Immature natural killer cell (primary cell): ENCODE measurements around the gene GFOD2. TPM values are rescaled to one million over a fixed set of nuclear protein-coding genes. Genes with fewer than 3 reads are reported as not detected.

Experiments
- DNase-seq, 3 donors: peaks; one replicate each; pipeline ENCODE4 v3.0.0; 2022; ENCODE audit warnings: mixed read lengths in 1 of 3
- H3K27ac Mint-ChIP-seq, 6 donors: one replicate each; pipeline ENCODE4 v1.8.0; 2020; ENCODE audit warnings: mixed read lengths in 6 of 6, mild to moderate bottlenecking in 5 of 6, inconsistent platforms in 4 of 6, moderate library complexity in 3 of 6
- H3K27me3 Mint-ChIP-seq, 3 donors: one replicate each; pipeline ENCODE4 v1.8.0; 2020 to 2021; ENCODE audit warnings: low read depth in 3 of 3, mild to moderate bottlenecking in 3 of 3, mixed read lengths in 3 of 3, moderate library complexity in 3 of 3, inconsistent platforms in 1 of 3
- H3K36me3 Mint-ChIP-seq, 3 donors: one replicate each; pipeline ENCODE4 v1.8.0; 2020; ENCODE audit warnings: mixed read lengths in 3 of 3, inconsistent platforms in 2 of 3, mild to moderate bottlenecking in 2 of 3
- H3K4me1 Mint-ChIP-seq, 2 donors: one replicate each; pipeline ENCODE4 v1.8.0; 2020; ENCODE audit warnings: inconsistent platforms in 2 of 2, mild to moderate bottlenecking in 2 of 2, mixed read lengths in 2 of 2, moderate library complexity in 1 of 2
- H3K4me3 Mint-ChIP-seq, 5 donors: one replicate each; pipeline ENCODE4 v1.8.0; 2020; ENCODE audit warnings: mild to moderate bottlenecking in 5 of 5, mixed read lengths in 5 of 5, inconsistent platforms in 3 of 5, moderate library complexity in 3 of 5
- H3K9me3 Mint-ChIP-seq, 6 donors: one replicate each; pipeline ENCODE4 v1.8.0; 2020; ENCODE audit warnings: mild to moderate bottlenecking in 6 of 6, mixed read lengths in 6 of 6, inconsistent platforms in 4 of 6, moderate library complexity in 3 of 6
- polyA plus RNA-seq, 3 donors: library from polyadenylated mRNA; unstranded; fragments of 300-500 nt; fragmentation: Illumina TruSeq; gene quantifications; one replicate each; pipeline ENCODE4 v1.2.3, GENCODE V29; 2021

GFOD2 gene
- polyA plus RNA-seq, 3 donors from 2014 or later, result 6.2 to 9.7 (median 7.4) TPM

- peaks cover 0 to 10% of the 10 kb centered on the region in 2 donors for H3K4me1 Mint-ChIP-seq
- peak overlapping the region; percentile 33 to 64 (median 60) for H3K4me3 Mint-ChIP-seq
- no peak for DNase-seq
- peaks cover 0 to 6% (median 2%) of the 10 kb centered on the region in 3 donors for H3K27me3 Mint-ChIP-seq
- peak overlapping the region in 3 of 6 donors; percentile 28 to 67 (median 46) for H3K27ac Mint-ChIP-seq
- H3K9me3 Mint-ChIP-seq, result no peaks in the 10 kb centered on the region
- H3K36me3 Mint-ChIP-seq, result peaks cover 0 to 5% (median 1%) of the 10 kb centered on the region in 3 donors
Observed at GRCh38 chr16:67644038-67644437, 75.1 kb downstream of the GFOD2 start.

GRCh38 chr16:67641779-67642708 lies 77.1 kb downstream of the GFOD2 start:
- no peak for DNase-seq
- H3K36me3 Mint-ChIP-seq, result peaks cover under 1 to 16% (median 6%) of the 10 kb centered on the region in 3 donors
- no peaks in the 10 kb centered on the region for H3K9me3 Mint-ChIP-seq
- peaks cover 0 to 4% (median 2%) of the 10 kb centered on the region in 3 donors for H3K27me3 Mint-ChIP-seq
- peaks cover 0 to 10% of the 10 kb centered on the region in 2 donors for H3K4me1 Mint-ChIP-seq
- H3K4me3 Mint-ChIP-seq, result no peak overlapping the region
- no peak overlapping the region for H3K27ac Mint-ChIP-seq

GRCh38 chr16:67637625-67638024 lies 81.5 kb downstream of the GFOD2 start:
- Mint-ChIP-seq H3K27me3 (peaks cover 0 to 4% (median 0%) of the 10 kb centered on the region in 3 donors), H3K27ac (no peak overlapping the region)

GRCh38 chr16:67636713-67637112 lies 82.4 kb downstream of the GFOD2 start:
- no peak for DNase-seq
- no peaks in the 10 kb centered on the region for H3K9me3 Mint-ChIP-seq
- H3K36me3 Mint-ChIP-seq, result peaks cover 10 to 35% (median 15%) of the 10 kb centered on the region in 3 donors
- H3K4me3 Mint-ChIP-seq, result no peak overlapping the region
- peak overlapping the region in 1 of 6 donors; percentile 34 for H3K27ac Mint-ChIP-seq
- H3K27me3 Mint-ChIP-seq, result peaks cover 0 to 4% (median 0%) of the 10 kb centered on the region in 3 donors
- H3K4me1 Mint-ChIP-seq, result no peaks in the 10 kb centered on the region

More at GRCh38 chr16:67637625-67638024, 81.5 kb downstream of the GFOD2 start:
- H3K9me3 Mint-ChIP-seq, result no peaks in the 10 kb centered on the region
- no peak overlapping the region for H3K4me3 Mint-ChIP-seq
- no peaks in the 10 kb centered on the region for H3K4me1 Mint-ChIP-seq
- no peak for DNase-seq
- peaks cover 7 to 28% (median 10%) of the 10 kb centered on the region in 3 donors for H3K36me3 Mint-ChIP-seq

- H3K27me3 Mint-ChIP-seq, result no peaks in the 10 kb centered on the region
- H3K9me3 Mint-ChIP-seq, result no peaks in the 10 kb centered on the region
- H3K27ac Mint-ChIP-seq, result peak overlapping the region in 2 of 6 donors; percentile 7 to 48
- peaks cover 17 to 39% (median 31%) of the 10 kb centered on the region in 3 donors for H3K36me3 Mint-ChIP-seq
- no peaks in the 10 kb centered on the region for H3K4me1 Mint-ChIP-seq
- no peak overlapping the region for H3K4me3 Mint-ChIP-seq
- no peak for DNase-seq
Observed at GRCh38 chr16:67632415-67633172, 86.5 kb downstream of the GFOD2 start.

- H3K27me3 Mint-ChIP-seq, result peaks cover 0 to 1% (median 0%) of the 10 kb centered on the region in 3 donors
- no peak overlapping the region for H3K27ac Mint-ChIP-seq
- H3K9me3 Mint-ChIP-seq, result no peaks in the 10 kb centered on the region
- H3K36me3 Mint-ChIP-seq, result peaks cover 14 to 43% (median 32%) of the 10 kb centered on the region in 3 donors
- no peak for DNase-seq
- no peaks in the 10 kb centered on the region for H3K4me1 Mint-ChIP-seq
- no peak overlapping the region for H3K4me3 Mint-ChIP-seq
Observed at GRCh38 chr16:67628216-67628615, 90.9 kb downstream of the GFOD2 start.

Other genes starting within 250 kb of the GFOD2 start
- 100 to 1,000 TPM; 192 to 330 (median 205) TPM for gene ATP6V0D1, start 238.2 kb downstream of the GFOD2 start, polyA plus RNA-seq
- not detected for gene AGRP, start 235.8 kb downstream of the GFOD2 start, polyA plus RNA-seq
- 1 to 10 TPM; 2.0 to 7.5 (median 3.3) TPM for gene RIPOR1, start 190.5 kb downstream of the GFOD2 start, polyA plus RNA-seq
- gene CTCF, start 156.8 kb downstream of the GFOD2 start, polyA plus RNA-seq, result 10 to 100 TPM; 24.8 to 60.4 (median 28.4) TPM
- 1 to 10 TPM; 1.4 to 4.1 (median 3.4) TPM for gene CARMIL2, start 74.2 kb downstream of the GFOD2 start, polyA plus RNA-seq
- gene ACD, start 59.1 kb downstream of the GFOD2 start, polyA plus RNA-seq, result 10 to 100 TPM; 31.0 to 51.2 (median 39.2) TPM
- gene PARD6A, start 58.4 kb downstream of the GFOD2 start, polyA plus RNA-seq, result 10 to 100 TPM; 10.2 to 17.9 (median 10.3) TPM
- gene ENKD1, start 52.6 kb downstream of the GFOD2 start, polyA plus RNA-seq, result 1 to 10 TPM in 1 of 3 donors, under 1 TPM in 2; 0.43 to 1.9 (median 0.48) TPM
- 1 to 10 TPM; 2.7 to 6.2 (median 4.2) TPM for gene C16orf86, start 52.5 kb downstream of the GFOD2 start, polyA plus RNA-seq
- gene RANBP10, start 87.2 kb upstream of the GFOD2 start, polyA plus RNA-seq, result 10 to 100 TPM in 1 of 3 donors, 1 to 10 TPM in 2; 2.6 to 12.4 (median 7.9) TPM
- gene TSNAXIP1, start 87.6 kb upstream of the GFOD2 start, polyA plus RNA-seq, result not detected
- 100 to 1,000 TPM; 102 to 129 (median 117) TPM for gene THAP11, start 123.0 kb upstream of the GFOD2 start, polyA plus RNA-seq
- gene NUTF2, start 127.6 kb upstream of the GFOD2 start, polyA plus RNA-seq, result 100 to 1,000 TPM; 115 to 157 (median 130) TPM
- gene CENPT, start 128.4 kb upstream of the GFOD2 start, polyA plus RNA-seq, result 10 to 100 TPM in 2 of 3 donors, 1 to 10 TPM in 1; 9.3 to 15.0 (median 12.4) TPM
- 10 to 100 TPM; 14.2 to 26.0 (median 23.8) TPM for gene EDC4, start 153.7 kb upstream of the GFOD2 start, polyA plus RNA-seq
- gene NRN1L, start 165.6 kb upstream of the GFOD2 start, polyA plus RNA-seq, result under 1 TPM in 1 of 3 donors, not detected in 2; 0.91 TPM
- gene PSKH1, start 173.9 kb upstream of the GFOD2 start, polyA plus RNA-seq, result 10 to 100 TPM; 16.4 to 40.6 (median 21.7) TPM
- 1 to 10 TPM in 2 of 3 donors, under 1 TPM in 1; 0.59 to 2.9 (median 2.0) TPM for gene CTRL, start 212.5 kb upstream of the GFOD2 start, polyA plus RNA-seq
- 1,000 to 10,000 TPM in 2 of 3 donors, 100 to 1,000 TPM in 1; 893 to 1,468 (median 1,114) TPM for gene PSMB10, start 217.5 kb upstream of the GFOD2 start, polyA plus RNA-seq
- gene LCAT, start 224.8 kb upstream of the GFOD2 start, polyA plus RNA-seq, result 1 to 10 TPM in 1 of 3 donors, under 1 TPM in 1, not detected in 1; 0.14 to 1.3 TPM
- gene SLC12A4, start 249.3 kb upstream of the GFOD2 start, polyA plus RNA-seq, result 10 to 100 TPM in 1 of 3 donors, 1 to 10 TPM in 2; 5.1 to 10.5 (median 6.6) TPM